HepG2 (cell line): ENCODE results near the gene C4orf54. TPM values are rescaled to one million over a fixed set of nuclear protein-coding genes. Genes with fewer than 3 reads are reported as not detected.

Source experiments
- ATAC-seq: fragments of 200-7000 bp; cut with Tn5 transposase; 3 replicates; pipeline ENCODE4 v1.9.1; 2020; ENCODE audit warnings: mild to moderate bottlenecking, moderate library complexity
- BruUV-seq: library from RNA; stranded (reverse); fragments of 400-500 nt; replicated peaks from 2 replicates; lab custom pipeline; 2021; lab: Mats Ljungman, UMichigan
- CTCF ChIA-PET: fragments of 300-600 bp; formaldehyde crosslinking; extraction: SDS; loops from one replicate; lab custom pipeline; 2021; ENCODE audit warnings: low total read pairs, inconsistent platforms, low intra/inter-chr PET ratio; lab: Yijun Ruan, JAX
- POLR2A ChIA-PET: fragments of 350-600 bp; sonication (Branson Sonifier 250); formaldehyde crosslinking; loops from one replicate; lab custom pipeline; 2020; ENCODE audit warnings: antibody characterized with exemption, inconsistent platforms; lab: Yijun Ruan, JAX
- DNase-seq: peaks from one replicate; pipeline ENCODE4 v3.0.0-alpha.2; 2015; ENCODE audit warnings: low spot score
- FAIRE-seq: peaks from 3 replicates; lab custom pipeline; 2011; peaks lifted over from hg19 to GRCh38; lab: Jason Lieb, UNC
- H2AFZ ChIP-seq: one replicate; pipeline ENCODE4 v1.6.1; 2011; ENCODE audit warnings: low read length, inconsistent platforms
- H3K27ac ChIP-seq: fragments of 300-600 bp; 3 replicates; pipeline ENCODE4 v1.8.0; 2011; ENCODE audit warnings: mixed run types, mild to moderate bottlenecking, mixed read lengths, low read length, inconsistent platforms; ENCODE audit not compliant: insufficient read depth; ENCODE audit errors: extremely low read length
- H3K27me3 ChIP-seq, 2 experiments: fragments of 200-600 bp in 1 of 2; 2 replicates in 1 of 2; 3 replicates in 1 of 2; pipeline versions ENCODE4 v1.6.0 to v1.8.0; 2011; ENCODE audit warnings: low read length in 2 of 2, mild to moderate bottlenecking in 2 of 2, moderate library complexity in 2 of 2, inconsistent platforms in 1 of 2; ENCODE audit not compliant: insufficient read depth in 2 of 2, control insufficient read depth in 1 of 2
- H3K36me3 ChIP-seq, 2 experiments: fragments of 200-600 bp in 1 of 2; replicated peaks in 1 of 2; 2 replicates in 1 of 2; 3 replicates in 1 of 2; pipeline versions ENCODE4 v1.5.1 to v1.8.0; 2011; ENCODE audit warnings: low read length in 2 of 2, inconsistent platforms in 1 of 2; ENCODE audit not compliant: insufficient read depth in 2 of 2, control insufficient read depth in 1 of 2
- H3K4me1 ChIP-seq: 2 replicates; pipeline ENCODE4 v1.5.1; 2012; ENCODE audit warnings: low read length, inconsistent platforms; ENCODE audit not compliant: insufficient read depth
- H3K4me2 ChIP-seq: 2 replicates; pipeline ENCODE4 v1.6.0; 2011; ENCODE audit warnings: low read depth, low read length, inconsistent platforms
- H3K4me3 ChIP-seq, 3 experiments: fragments of 200-600 bp in 1 of 3; sonication (generic), shearing (Covaris generic) in 1 of 3; replicated peaks in 1 of 3; 2 replicates each; pipeline ENCODE4 v1.5.1; 2011 to 2016; ENCODE audit warnings: low read length in 3 of 3, inconsistent platforms in 2 of 3, low read depth in 2 of 3, mild to moderate bottlenecking in 2 of 3, control low read depth in 1 of 3, mixed read lengths in 1 of 3; ENCODE audit not compliant: insufficient read depth in 1 of 3
- H3K79me2 ChIP-seq: one replicate; pipeline ENCODE4 v1.6.1; 2011; ENCODE audit warnings: low read length, inconsistent platforms; ENCODE audit not compliant: insufficient read depth
- H3K9ac ChIP-seq: 2 replicates; pipeline ENCODE4 v1.6.0; 2011; ENCODE audit warnings: mild to moderate bottlenecking, low read depth, low read length, inconsistent platforms; ENCODE audit not compliant: insufficient read depth
- H3K9me3 ChIP-seq: 2 replicates; pipeline ENCODE4 v1.5.1; 2012; ENCODE audit warnings: mild to moderate bottlenecking, low read length
- H4K20me1 ChIP-seq: 2 replicates; pipeline ENCODE4 v1.6.0; 2011; ENCODE audit warnings: inconsistent platforms, mild to moderate bottlenecking, low read length, moderate library complexity; ENCODE audit not compliant: insufficient read depth
- DPF2 ChIP-seq: sonication (generic); formaldehyde crosslinking; IDR thresholded peaks from 2 replicates; pipeline ENCODE4 v1.4.0; 2020; ENCODE audit warnings: mild to moderate bottlenecking, low read depth, missing genetic modification reagents, borderline replicate concordance
- NRL ChIP-seq: sonication (generic); formaldehyde crosslinking; IDR thresholded peaks from 2 replicates; pipeline ENCODE4 v1.5.0; 2020; ENCODE audit warnings: missing genetic modification reagents, mild to moderate bottlenecking, moderate library complexity, borderline replicate concordance
- TBX2 ChIP-seq: sonication (generic); formaldehyde crosslinking; IDR thresholded peaks from 2 replicates; pipeline ENCODE4 v1.5.0; 2020; ENCODE audit warnings: missing genetic modification reagents, mild to moderate bottlenecking, borderline replicate concordance
- WGBS: methylation state at CpG from one replicate; pipeline ENCODE4 v1.1.6; 2017; ENCODE audit warnings: low lambda C conversion rate; 5-methylcytosine and 5-hydroxymethylcytosine counted together
- in situ Hi-C: cut with HindIII; loops from 2 replicates; pipeline ENCODE4 v1.10.0; 2017; ENCODE audit warnings: low pct_unique_long_range_greater_than_20kb; ENCODE audit not compliant: extremely low pct_ligation_motif_present
- intact Hi-C: fragments of 100-400 bp; cut with micrococcal nuclease; formaldehyde crosslinking; loops from one replicate; pipeline ENCODE4 v1.10.0; 2022; ENCODE audit not compliant: unreplicated experiment
- polyA plus RNA-seq, 8 experiments: library from polyadenylated mRNA; depleted of rRNA in 3 of 8; stranded (reverse) in 7 of 8; unstranded in 1 of 8; fragments of >200 nt; fragmentation: Illumina TruSeq in 4 of 8; extraction: Trizol in 4 of 8; gene quantifications; 2 replicates each; pipeline versions ENCODE4 v1.2.1 to v1.2.3, GENCODE V29; 2011 to 2016; ENCODE audit warnings: low read depth in 4 of 8, missing spikeins in 1 of 8, mixed read lengths in 1 of 8; ENCODE audit not compliant: insufficient read depth in 1 of 8
- total RNA-seq, 5 experiments: library from RNA; depleted of rRNA; stranded (reverse); fragments of >200 nt; fragmentation: Illumina TruSeq; extraction: Trizol; gene quantifications; 2 replicates each; pipeline ENCODE4 v1.2.3, GENCODE V29; 2016; ENCODE audit warnings: low read depth in 1 of 5
- TF ChIP-seq, protein P1 (sequence below): fragments of 450-650 bp; IDR thresholded peaks from 2 replicates; pipeline ENCODE4 v1.6.1; 2016
- TF ChIP-seq, protein P2 (sequence below): sonication (generic); formaldehyde crosslinking; IDR thresholded peaks from 2 replicates; pipeline ENCODE4 v1.4.0; 2020; ENCODE audit warnings: missing genetic modification reagents

Gene C4orf54
- total and polyA plus RNA-seq, 2 of the 13 experiments (the other 11 are each of a cell fraction or from before 2014, with no cell fraction given), result not detected

- intact Hi-C loops, result no loop called here
- Histone ChIP-seq H4K20me1 (no peaks in the 10 kb centered on the region), H3K4me1 (no peaks in the 10 kb centered on the region), H3K79me2 (no peaks in the 10 kb centered on the region), H3K4me3 (no peak overlapping the region), H3K27me3 (peaks cover 0 to 5% of the 10 kb centered on the region in 2 experiments; a peak in 3 of 5 replicates), H3K36me3 (no peaks in the 10 kb centered on the region), H3K9ac (no peak overlapping the region), H2AFZ (no peak overlapping the region), H3K4me2 (no peak overlapping the region), H3K27ac (no peak overlapping the region), H3K9me3 (no peaks in the 10 kb centered on the region)
- in situ Hi-C loops, result no loop called here
- ATAC-seq (no peak), FAIRE-seq (no peak), DNase-seq (no peak)
- no peak for TF ChIP-seq TBX2
- TF ChIP-seq DPF2 (CRISPR knock-in tag), result no peak
- no peak for TF ChIP-seq NRL
- POLR2A ChIA-PET, result no interaction called here
- WGBS, result 36% methylated on average over 4 of the region's 7 CpGs
- CTCF ChIA-PET, result no interaction called here
- BruUV-seq, result no TSS peak
These were observed 14.7 kb downstream of the C4orf54 start for GRCh38 chr4:99642725-99643489.

- TF ChIP-seq, protein P1, sequence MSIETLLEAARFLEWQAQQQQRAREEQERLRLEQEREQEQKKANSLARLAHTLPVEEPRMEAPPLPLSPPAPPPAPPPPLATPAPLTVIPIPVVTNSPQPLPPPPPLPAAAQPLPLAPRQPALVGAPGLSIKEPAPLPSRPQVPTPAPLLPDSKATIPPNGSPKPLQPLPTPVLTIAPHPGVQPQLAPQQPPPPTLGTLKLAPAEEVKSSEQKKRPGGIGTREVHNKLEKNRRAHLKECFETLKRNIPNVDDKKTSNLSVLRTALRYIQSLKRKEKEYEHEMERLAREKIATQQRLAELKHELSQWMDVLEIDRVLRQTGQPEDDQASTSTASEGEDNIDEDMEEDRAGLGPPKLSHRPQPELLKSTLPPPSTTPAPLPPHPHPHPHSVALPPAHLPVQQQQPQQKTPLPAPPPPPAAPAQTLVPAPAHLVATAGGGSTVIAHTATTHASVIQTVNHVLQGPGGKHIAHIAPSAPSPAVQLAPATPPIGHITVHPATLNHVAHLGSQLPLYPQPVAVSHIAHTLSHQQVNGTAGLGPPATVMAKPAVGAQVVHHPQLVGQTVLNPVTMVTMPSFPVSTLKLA, result no peak
- no peak for TF ChIP-seq TBX2
- TF ChIP-seq, protein P2, sequence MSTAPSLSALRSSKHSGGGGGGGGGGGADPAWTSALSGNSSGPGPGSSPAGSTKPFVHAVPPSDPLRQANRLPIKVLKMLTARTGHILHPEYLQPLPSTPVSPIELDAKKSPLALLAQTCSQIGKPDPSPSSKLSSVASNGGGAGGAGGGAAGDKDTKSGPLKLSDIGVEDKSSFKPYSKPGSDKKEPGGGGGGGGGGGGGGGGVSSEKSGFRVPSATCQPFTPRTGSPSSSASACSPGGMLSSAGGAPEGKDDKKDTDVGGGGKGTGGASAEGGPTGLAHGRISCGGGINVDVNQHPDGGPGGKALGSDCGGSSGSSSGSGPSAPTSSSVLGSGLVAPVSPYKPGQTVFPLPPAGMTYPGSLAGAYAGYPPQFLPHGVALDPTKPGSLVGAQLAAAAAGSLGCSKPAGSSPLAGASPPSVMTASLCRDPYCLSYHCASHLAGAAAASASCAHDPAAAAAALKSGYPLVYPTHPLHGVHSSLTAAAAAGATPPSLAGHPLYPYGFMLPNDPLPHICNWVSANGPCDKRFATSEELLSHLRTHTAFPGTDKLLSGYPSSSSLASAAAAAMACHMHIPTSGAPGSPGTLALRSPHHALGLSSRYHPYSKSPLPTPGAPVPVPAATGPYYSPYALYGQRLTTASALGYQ, result no peak
- TF ChIP-seq, all 625 proteins: peak for 0
- Histone ChIP-seq H3K27ac (no peak overlapping the region), H3K27me3 (peaks cover 0 to 5% of the 10 kb centered on the region in 2 experiments; a peak in 3 of 5 replicates), H3K79me2 (no peaks in the 10 kb centered on the region), H3K9ac (no peak overlapping the region), H3K4me3 (no peak overlapping the region), H3K4me2 (no peak overlapping the region), H3K9me3 (no peaks in the 10 kb centered on the region), H4K20me1 (no peaks in the 10 kb centered on the region), H2AFZ (no peak overlapping the region), H3K4me1 (no peaks in the 10 kb centered on the region), H3K36me3 (no peaks in the 10 kb centered on the region)
- no TSS peak for BruUV-seq
- ATAC-seq (no peak), DNase-seq (no peak), FAIRE-seq (no peak)
- CTCF ChIA-PET, result no interaction called here
- intact Hi-C loops, result no loop called here
- POLR2A ChIA-PET, result no interaction called here
- 2% methylated on average over 2 of the region's 2 CpGs for WGBS
- in situ Hi-C loops, result no loop called here
These were observed 17.0 kb downstream of the C4orf54 start for GRCh38 chr4:99640676-99641075.
